HEK293T (cell line): Measurements from ENCODE around the gene SPACA9.

Experiments used
- CTCF ChIA-PET: fragments of 350-600 bp; formaldehyde crosslinking; extraction: SDS; loops from one replicate; lab custom pipeline; 2021; ENCODE audit warnings: antibody characterized with exemption, inconsistent platforms; lab: Yijun Ruan, JAX
- POLR2A ChIA-PET: fragments of 350-600 bp; formaldehyde crosslinking; extraction: SDS; loops from one replicate; lab custom pipeline; 2020; ENCODE audit warnings: antibody characterized with exemption, inconsistent platforms; lab: Yijun Ruan, JAX
- DNase-seq: peaks from one replicate; pipeline ENCODE4 v3.0.0; 2012; ENCODE audit warnings: mixed read lengths; ENCODE audit errors: extremely low spot score
- ARNT ChIP-seq: fragments of 450-650 bp; IDR thresholded peaks from 2 replicates; pipeline ENCODE4 v1.6.1; 2017; ENCODE audit warnings: mild to moderate bottlenecking
- BHLHE40 ChIP-seq: fragments of 450-650 bp; IDR thresholded peaks from 2 replicates; pipeline ENCODE4 v1.6.1; 2016; ENCODE audit warnings: mild to moderate bottlenecking, moderate library complexity, borderline replicate concordance
- CTBP1 ChIP-seq: fragments of 450-650 bp; IDR thresholded peaks from 2 replicates; pipeline ENCODE4 v1.6.1; 2016; ENCODE audit warnings: borderline replicate concordance
- ELF4 ChIP-seq: fragments of 450-650 bp; IDR thresholded peaks from 2 replicates; pipeline ENCODE4 v1.6.1; 2017; ENCODE audit warnings: antibody characterized with exemption
- FOXA1 ChIP-seq: fragments of 450-650 bp; IDR thresholded peaks from 2 replicates; pipeline ENCODE4 v1.6.1; 2016; ENCODE audit warnings: mild to moderate bottlenecking
- FOXK2 ChIP-seq: fragments of 450-650 bp; IDR thresholded peaks from 2 replicates; pipeline ENCODE4 v1.6.1; 2016; ENCODE audit warnings: mild to moderate bottlenecking
- FOXM1 ChIP-seq: fragments of 450-650 bp; IDR thresholded peaks from 2 replicates; pipeline ENCODE4 v1.6.1; 2017; ENCODE audit warnings: mild to moderate bottlenecking, borderline replicate concordance
- HDGF ChIP-seq: fragments of 450-650 bp; IDR thresholded peaks from 2 replicates; pipeline ENCODE4 v1.6.1; 2017; ENCODE audit warnings: antibody characterized with exemption, borderline replicate concordance
- L3MBTL2 ChIP-seq: fragments of 450-650 bp; conservative IDR thresholded peaks from 2 replicates; pipeline ENCODE4 v1.6.1; 2016; ENCODE audit warnings: mild to moderate bottlenecking
- LEF1 ChIP-seq: fragments of 450-650 bp; IDR thresholded peaks from 2 replicates; pipeline ENCODE4 v1.6.1; 2017; ENCODE audit warnings: mild to moderate bottlenecking, borderline replicate concordance
- NFRKB ChIP-seq: fragments of 450-650 bp; IDR thresholded peaks from 2 replicates; pipeline ENCODE4 v1.6.1; 2016; ENCODE audit warnings: mild to moderate bottlenecking, moderate library complexity
- SP1 ChIP-seq: fragments of 450-650 bp; IDR thresholded peaks from 2 replicates; pipeline ENCODE4 v1.6.1; 2017
- SUZ12 ChIP-seq: fragments of 450-650 bp; IDR thresholded peaks from 2 replicates; pipeline ENCODE4 v1.6.1; 2016; ENCODE audit warnings: mild to moderate bottlenecking
- TARDBP ChIP-seq: fragments of 450-650 bp; IDR thresholded peaks from 2 replicates; pipeline ENCODE4 v1.6.1; 2016
- ZNF384 ChIP-seq: fragments of 450-650 bp; IDR thresholded peaks from 2 replicates; pipeline ENCODE4 v1.6.1; 2016
- TF ChIP-seq, protein P1 (sequence below): fragments of 450-650 bp; IDR thresholded peaks from 2 replicates; pipeline ENCODE4 v1.6.1; 2016

SPACA9 gene

DNA sequence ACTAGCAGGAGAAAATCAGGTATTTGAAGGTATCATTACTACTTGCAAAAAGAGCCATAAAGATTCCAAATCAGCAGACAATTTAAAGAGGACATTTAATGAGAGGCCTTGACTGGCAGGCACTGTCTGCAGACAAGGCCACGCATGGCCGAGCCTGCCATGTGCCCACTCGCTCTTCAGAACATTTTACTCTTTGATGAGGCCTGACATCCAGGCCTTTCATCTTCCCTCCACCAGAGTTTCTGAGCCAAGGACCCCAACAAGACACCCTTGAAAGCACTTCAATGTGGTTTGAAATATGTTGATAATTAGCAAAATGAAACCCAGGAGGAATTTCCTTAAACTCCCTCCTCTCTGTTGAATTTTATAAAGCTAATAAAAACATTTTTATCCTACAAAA, 17.0 kb upstream of the SPACA9 start:
- ChIA-PET POLR2A (no interaction called here), CTCF (interaction anchor here (0.6 to 0.7 kb wide), 2 partner anchors 64 to 126 kb away, joined by 3 read pairs; no protein-coding TSS in a partner anchor)
- TF ChIP-seq FOXA1 (no peak), L3MBTL2 (no peak), TARDBP (no peak), CTBP1 (no peak), ARNT (no peak), ZNF384 (no peak), FOXM1 (no peak), NFRKB (no peak), SP1 (no peak), ELF4 (no peak), BHLHE40 (no peak), LEF1 (no peak)
- TF ChIP-seq, protein P1, sequence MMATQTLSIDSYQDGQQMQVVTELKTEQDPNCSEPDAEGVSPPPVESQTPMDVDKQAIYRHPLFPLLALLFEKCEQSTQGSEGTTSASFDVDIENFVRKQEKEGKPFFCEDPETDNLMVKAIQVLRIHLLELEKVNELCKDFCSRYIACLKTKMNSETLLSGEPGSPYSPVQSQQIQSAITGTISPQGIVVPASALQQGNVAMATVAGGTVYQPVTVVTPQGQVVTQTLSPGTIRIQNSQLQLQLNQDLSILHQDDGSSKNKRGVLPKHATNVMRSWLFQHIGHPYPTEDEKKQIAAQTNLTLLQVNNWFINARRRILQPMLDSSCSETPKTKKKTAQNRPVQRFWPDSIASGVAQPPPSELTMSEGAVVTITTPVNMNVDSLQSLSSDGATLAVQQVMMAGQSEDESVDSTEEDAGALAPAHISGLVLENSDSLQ = no peak
- DNase-seq = no peak

DNA sequence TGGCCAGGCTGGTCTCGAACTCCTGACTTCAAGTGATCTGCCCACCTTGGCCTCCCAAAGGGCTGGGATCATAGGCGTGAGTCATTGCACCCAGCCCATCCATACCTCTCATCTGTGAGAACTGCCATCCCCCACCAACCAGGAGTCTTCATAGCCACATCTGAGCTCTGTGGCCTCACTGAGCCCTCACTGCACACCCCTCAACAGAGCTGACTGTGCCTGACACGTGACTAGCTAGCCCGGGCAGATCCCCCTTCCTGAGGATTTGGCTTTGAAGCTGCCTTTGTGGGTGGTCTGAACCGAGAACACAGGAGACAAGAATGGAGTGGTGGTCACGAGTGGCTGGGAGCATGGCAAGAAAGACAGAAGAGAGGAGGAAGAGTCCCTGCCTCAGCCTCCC, 16.2 kb upstream of the SPACA9 start:
- TF ChIP-seq TARDBP (no peak), ZNF384 (no peak), HDGF (no peak), FOXK2 (no peak), SP1 (no peak), BHLHE40 (no peak)
- POLR2A ChIA-PET = no interaction called here
- CTCF ChIA-PET = interaction anchor here (0.6 to 0.7 kb wide), 2 partner anchors 65 to 125 kb away, joined by 3 read pairs; no protein-coding TSS in a partner anchor
- no peak for DNase-seq

DNA sequence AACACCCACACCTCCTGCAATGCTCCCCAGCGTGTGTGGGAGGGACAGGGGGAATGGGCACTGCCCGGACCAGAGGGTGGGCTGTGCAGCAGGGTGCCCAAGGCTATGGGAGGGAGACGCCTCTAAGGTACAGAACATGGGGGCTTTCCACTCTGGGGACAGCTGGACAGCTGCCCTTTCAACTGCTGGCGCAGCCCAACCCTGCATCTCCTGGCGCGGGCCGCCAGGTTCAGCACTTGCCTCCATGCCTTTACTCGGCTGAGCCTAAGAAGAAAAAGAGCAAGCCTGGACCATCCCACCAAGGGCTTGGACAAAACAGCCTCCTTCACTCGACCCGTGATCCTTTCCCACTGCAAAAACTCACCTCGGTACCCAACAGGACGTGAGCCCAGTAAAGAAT, 15.6 kb upstream of the SPACA9 start:
- ChIA-PET POLR2A (no interaction called here), CTCF (no interaction called here)
- no peak for TF ChIP-seq HDGF
- TF ChIP-seq SUZ12 = no peak
- TF ChIP-seq, protein P1 = no peak
- TF ChIP-seq LEF1 = no peak
- TF ChIP-seq FOXA1 = no peak
- no peak for TF ChIP-seq ELF4
- no peak for TF ChIP-seq FOXM1
- no peak for TF ChIP-seq SP1
- TF ChIP-seq CTBP1 = no peak
- TF ChIP-seq ARNT = no peak
- TF ChIP-seq NFRKB = no peak
- TF ChIP-seq ZNF384 = no peak
- TF ChIP-seq TARDBP = no peak
- no peak for TF ChIP-seq FOXK2
- TF ChIP-seq L3MBTL2 = no peak
- DNase-seq = no peak

DNA sequence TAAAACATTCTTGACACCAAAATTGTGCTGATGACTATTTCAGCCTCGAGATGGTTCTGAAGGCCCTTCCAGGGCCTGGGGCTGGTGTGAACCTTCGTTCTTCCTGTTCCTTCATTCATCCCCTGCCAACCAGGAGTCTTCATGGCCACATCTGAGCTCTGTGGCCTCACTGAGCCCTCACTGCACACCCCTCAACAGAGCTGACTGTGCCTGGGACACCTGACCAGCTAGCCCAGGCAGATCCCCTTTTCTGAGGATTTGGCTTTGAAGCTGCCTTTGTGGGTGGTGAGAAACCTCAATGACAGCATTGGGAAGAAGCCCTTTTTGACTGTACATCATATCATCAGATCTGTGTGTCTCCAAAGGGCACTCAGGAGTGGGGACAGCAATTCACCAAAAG, 14.4 kb upstream of the SPACA9 start:
- CTCF ChIA-PET = no interaction called here
- POLR2A ChIA-PET = no interaction called here
- no peak for DNase-seq
- no peak for TF ChIP-seq ZNF384
- no peak for TF ChIP-seq TARDBP
- TF ChIP-seq FOXM1 = no peak
- no peak for TF ChIP-seq FOXA1
- TF ChIP-seq NFRKB = no peak
- TF ChIP-seq BHLHE40 = no peak
- TF ChIP-seq, protein P1 = no peak
- TF ChIP-seq CTBP1 = no peak
- no peak for TF ChIP-seq SUZ12
- TF ChIP-seq FOXK2 = no peak
- no peak for TF ChIP-seq L3MBTL2
- TF ChIP-seq LEF1 = no peak
- TF ChIP-seq HDGF = no peak

DNA sequence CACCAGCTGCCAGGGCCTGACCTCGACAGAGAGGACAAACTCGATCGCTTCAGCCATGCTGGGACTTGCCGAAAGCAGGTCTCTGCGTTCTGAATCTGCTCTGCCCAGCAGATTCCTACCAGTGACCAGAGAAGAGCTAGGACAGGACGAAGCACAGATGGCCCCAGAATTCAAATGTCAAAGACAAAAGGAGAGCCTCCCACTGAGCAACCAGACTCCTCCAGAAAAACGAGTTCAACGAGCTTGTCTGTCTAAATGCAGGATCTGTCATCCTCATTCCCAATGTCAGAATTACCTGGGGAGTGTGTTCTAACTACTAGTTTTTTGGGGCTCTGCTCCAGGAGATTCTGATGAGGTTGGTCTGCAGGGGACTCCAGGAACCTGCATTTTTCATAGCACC, 14.0 kb upstream of the SPACA9 start:
- ChIA-PET POLR2A (no interaction called here), CTCF (interaction anchor here (0.6 kb wide), 1 partner anchor 19 kb away, joined by 4 read pairs; no protein-coding TSS in a partner anchor)
- DNase-seq = no peak
- TF ChIP-seq BHLHE40 (no peak), FOXA1 (no peak), NFRKB (no peak), ELF4 (no peak)
- TF ChIP-seq, protein P1 = no peak

DNA sequence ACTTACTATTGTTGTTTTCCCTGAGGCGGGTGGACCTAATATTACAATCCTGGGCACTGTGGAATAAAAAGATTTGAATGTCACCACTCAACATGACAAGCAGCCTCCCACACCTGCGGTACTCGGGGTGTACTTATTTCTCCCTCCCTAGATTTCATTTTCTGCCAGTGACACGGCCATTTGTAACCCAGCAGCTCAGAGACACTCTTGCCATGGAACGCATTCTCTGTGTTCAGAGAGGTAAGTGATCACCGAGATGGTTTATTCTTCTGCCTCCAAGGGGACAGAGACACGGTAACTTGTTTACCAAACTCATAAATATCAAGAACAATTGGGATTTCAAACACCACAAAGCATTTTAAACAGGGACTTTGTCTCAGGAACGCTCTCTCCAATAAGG, 11.8 kb upstream of the SPACA9 start:
- POLR2A ChIA-PET = no interaction called here
- TF ChIP-seq TARDBP (no peak), SP1 (no peak)
- CTCF ChIA-PET = no interaction called here
- DNase-seq = no peak

DNA sequence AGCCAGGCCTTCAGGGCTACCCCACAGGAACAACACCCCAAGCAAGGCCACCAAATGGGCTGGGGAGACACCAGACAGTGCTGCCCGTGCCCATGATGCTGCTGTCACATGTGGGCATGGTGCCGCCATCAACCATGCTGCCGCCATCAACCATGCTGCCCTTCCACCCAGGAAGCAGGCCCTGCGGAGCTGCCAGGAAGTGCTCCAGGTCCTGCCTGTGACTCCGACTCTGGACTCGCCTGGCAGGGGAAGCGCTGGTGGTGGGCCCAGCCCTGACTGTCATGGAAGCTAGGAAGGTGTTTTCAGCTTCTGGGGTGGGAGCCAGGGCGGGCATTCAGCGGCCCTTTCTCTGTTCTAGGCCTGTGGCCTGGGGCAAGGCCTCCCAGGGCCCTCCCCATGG, 9.4 kb upstream of the SPACA9 start:
- no peak for DNase-seq
- POLR2A ChIA-PET = no interaction called here
- CTCF ChIA-PET = no interaction called here
- TF ChIP-seq ZNF384 (no peak), ELF4 (no peak), FOXA1 (no peak), NFRKB (no peak), ARNT (no peak), LEF1 (no peak), SUZ12 (no peak), FOXM1 (no peak), L3MBTL2 (no peak), FOXK2 (no peak), BHLHE40 (no peak), HDGF (no peak), CTBP1 (no peak), SP1 (no peak), TARDBP (no peak)
- TF ChIP-seq, protein P1 = no peak
